OCI-LY1 (cell line): ENCODE results near the gene MTARC1.

Source experiments
- H2AFZ ChIP-seq: fragments of 200-600 bp; sonication (generic), shearing (Covaris generic); 2 replicates; pipeline ENCODE4 v1.6.0; 2014; ENCODE audit warnings: antibody characterized with exemption, mild to moderate bottlenecking, low read length
- H3F3A ChIP-seq: fragments of 200-600 bp; sonication (generic), shearing (Covaris generic); 2 replicates; pipeline ENCODE4 v1.6.0; 2014; ENCODE audit warnings: mild to moderate bottlenecking, antibody characterized with exemption, low read length, moderate library complexity; ENCODE audit not compliant: insufficient read depth
- H3K27ac ChIP-seq: fragments of 200-600 bp; sonication (generic); 2 replicates; pipeline ENCODE4 v1.5.1; 2014; ENCODE audit warnings: low read length, mixed run types, mild to moderate bottlenecking, low read depth; ENCODE audit not compliant: poor library complexity, severe bottlenecking
- H3K27me3 ChIP-seq: fragments of 200-600 bp; sonication (generic); 2 replicates; pipeline ENCODE4 v1.6.0; 2014; ENCODE audit warnings: antibody characterized with exemption, mild to moderate bottlenecking, low read length, moderate library complexity; ENCODE audit not compliant: insufficient read depth
- H3K36me3 ChIP-seq: fragments of 200-600 bp; sonication (generic); 2 replicates; pipeline ENCODE4 v1.6.1; 2014; ENCODE audit warnings: mild to moderate bottlenecking, antibody characterized with exemption, low read length, moderate library complexity, mixed read lengths; ENCODE audit not compliant: insufficient read depth
- H3K4me1 ChIP-seq: fragments of 200-600 bp; sonication (generic); 2 replicates; pipeline ENCODE4 v1.5.1; 2014; ENCODE audit warnings: mild to moderate bottlenecking, low read length, moderate library complexity; ENCODE audit not compliant: insufficient read depth, severe bottlenecking
- H3K4me2 ChIP-seq: fragments of 200-600 bp; sonication (generic), shearing (Covaris generic); 2 replicates; pipeline ENCODE4 v1.6.1; 2014; ENCODE audit warnings: low read length
- H3K4me3 ChIP-seq: fragments of 200-600 bp; sonication (generic); 2 replicates; pipeline ENCODE4 v1.5.1; 2014; ENCODE audit warnings: low read length, low read depth, mild to moderate bottlenecking, mixed read lengths; ENCODE audit not compliant: poor library complexity, severe bottlenecking
- H3K79me2 ChIP-seq: fragments of 200-600 bp; shearing (Covaris generic); 2 replicates; pipeline ENCODE4 v1.6.1; 2016; ENCODE audit warnings: mixed run types, low read length, mixed read lengths; ENCODE audit not compliant: insufficient read depth
- H3K9ac ChIP-seq: fragments of 200-600 bp; sonication (generic), shearing (Covaris generic); 2 replicates; pipeline ENCODE4 v1.6.1; 2014; ENCODE audit warnings: mild to moderate bottlenecking, low read length, mixed read lengths
- H3K9me2 ChIP-seq: fragments of 200-600 bp; sonication (generic), shearing (Covaris generic); 2 replicates; pipeline ENCODE4 v1.6.1; 2014; ENCODE audit warnings: low read depth, mild to moderate bottlenecking, low read length, mixed read lengths
- H3K9me3 ChIP-seq: fragments of 200-600 bp; shearing (Covaris generic); 2 replicates; pipeline ENCODE4 v1.6.1; 2014; ENCODE audit warnings: low read length, mixed read lengths
- H4K20me1 ChIP-seq: fragments of 200-600 bp; sonication (generic), shearing (Covaris generic); 2 replicates; pipeline ENCODE4 v1.6.0; 2016; ENCODE audit warnings: mild to moderate bottlenecking, low read length; ENCODE audit not compliant: insufficient read depth
- EZH2 ChIP-seq: fragments of 200-600 bp; sonication (generic), shearing (Covaris generic); IDR thresholded peaks from 2 replicates; pipeline ENCODE4 v1.8.0; 2017; ENCODE audit warnings: borderline replicate concordance, mixed run types, mild to moderate bottlenecking, antibody characterized with exemption, low read length, moderate library complexity, mixed read lengths
- TF ChIP-seq, protein P1 (sequence below): fragments of 200-600 bp; sonication (generic), shearing (Covaris generic); IDR thresholded peaks from 2 replicates; pipeline ENCODE4 v1.5.1; 2017; ENCODE audit warnings: mild to moderate bottlenecking, antibody characterized with exemption, low read length, moderate library complexity, mixed read lengths

The MTARC1 gene

DNA sequence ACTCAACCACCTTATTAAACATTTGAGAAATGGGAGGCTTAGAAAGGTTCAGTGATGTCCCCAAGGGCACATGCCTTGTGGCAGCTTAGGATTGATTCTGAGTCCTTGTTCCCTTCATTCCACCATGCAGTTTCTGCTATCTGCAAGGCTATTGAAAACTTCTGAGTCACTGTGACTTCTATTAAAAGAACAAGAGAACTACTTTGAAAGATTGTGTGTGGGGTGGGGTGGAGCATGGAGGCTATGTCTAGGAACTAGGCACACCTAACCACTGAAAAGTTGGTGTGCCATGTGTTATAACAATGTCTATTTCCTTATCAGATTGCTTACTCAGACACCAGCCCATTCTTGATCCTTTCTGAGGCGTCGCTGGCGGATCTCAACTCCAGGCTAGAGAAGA, 10.8 kb downstream of the MTARC1 start:
- H3F3A ChIP-seq = no peaks in the 10 kb centered on the region
- no peaks in the 10 kb centered on the region for H3K9me2 ChIP-seq
- H3K9ac ChIP-seq = no peak overlapping the region
- no peaks in the 10 kb centered on the region for H3K4me1 ChIP-seq
- H3K4me3 ChIP-seq = no peak overlapping the region
- no peaks in the 10 kb centered on the region for H3K79me2 ChIP-seq
- no peak overlapping the region for H3K4me2 ChIP-seq
- H2AFZ ChIP-seq = no peak overlapping the region
- no peak overlapping the region for H3K27ac ChIP-seq
- no peaks in the 10 kb centered on the region for H3K36me3 ChIP-seq
- no peaks in the 10 kb centered on the region for H3K27me3 ChIP-seq
- TF ChIP-seq EZH2 = no peak
- no peaks in the 10 kb centered on the region for H3K9me3 ChIP-seq
- no peaks in the 10 kb centered on the region for H4K20me1 ChIP-seq

DNA sequence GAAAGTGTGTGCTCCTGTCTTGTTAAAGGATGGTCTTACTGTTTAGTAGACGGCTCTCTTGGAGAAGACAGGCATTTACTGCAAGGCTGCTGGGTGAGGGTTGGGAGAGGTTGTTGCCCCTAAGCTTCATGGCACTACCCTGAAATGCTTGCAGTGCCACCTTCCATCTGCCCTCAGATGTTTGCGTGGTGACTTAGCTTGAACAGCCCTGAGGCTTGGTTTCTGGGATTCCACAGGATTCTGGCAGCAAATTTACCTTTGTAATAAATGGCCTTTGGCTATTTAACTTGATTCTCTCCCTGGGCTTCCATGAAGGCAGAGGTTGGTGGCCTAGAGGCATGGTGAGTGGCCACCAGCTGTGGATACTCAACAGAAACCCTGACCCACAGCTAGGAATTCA, 11.6 kb downstream of the MTARC1 start:
- no peaks in the 10 kb centered on the region for H3K9me3 ChIP-seq
- no peaks in the 10 kb centered on the region for H3K36me3 ChIP-seq
- H3K9ac ChIP-seq = no peak overlapping the region
- no peaks in the 10 kb centered on the region for H3F3A ChIP-seq
- no peak overlapping the region for H3K4me3 ChIP-seq
- no peak overlapping the region for H3K27ac ChIP-seq
- H3K79me2 ChIP-seq = no peaks in the 10 kb centered on the region
- H4K20me1 ChIP-seq = no peaks in the 10 kb centered on the region
- TF ChIP-seq EZH2 = no peak
- TF ChIP-seq, protein P1, sequence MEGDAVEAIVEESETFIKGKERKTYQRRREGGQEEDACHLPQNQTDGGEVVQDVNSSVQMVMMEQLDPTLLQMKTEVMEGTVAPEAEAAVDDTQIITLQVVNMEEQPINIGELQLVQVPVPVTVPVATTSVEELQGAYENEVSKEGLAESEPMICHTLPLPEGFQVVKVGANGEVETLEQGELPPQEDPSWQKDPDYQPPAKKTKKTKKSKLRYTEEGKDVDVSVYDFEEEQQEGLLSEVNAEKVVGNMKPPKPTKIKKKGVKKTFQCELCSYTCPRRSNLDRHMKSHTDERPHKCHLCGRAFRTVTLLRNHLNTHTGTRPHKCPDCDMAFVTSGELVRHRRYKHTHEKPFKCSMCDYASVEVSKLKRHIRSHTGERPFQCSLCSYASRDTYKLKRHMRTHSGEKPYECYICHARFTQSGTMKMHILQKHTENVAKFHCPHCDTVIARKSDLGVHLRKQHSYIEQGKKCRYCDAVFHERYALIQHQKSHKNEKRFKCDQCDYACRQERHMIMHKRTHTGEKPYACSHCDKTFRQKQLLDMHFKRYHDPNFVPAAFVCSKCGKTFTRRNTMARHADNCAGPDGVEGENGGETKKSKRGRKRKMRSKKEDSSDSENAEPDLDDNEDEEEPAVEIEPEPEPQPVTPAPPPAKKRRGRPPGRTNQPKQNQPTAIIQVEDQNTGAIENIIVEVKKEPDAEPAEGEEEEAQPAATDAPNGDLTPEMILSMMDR = no peak
- no peaks in the 10 kb centered on the region for H3K27me3 ChIP-seq
- H3K9me2 ChIP-seq = no peaks in the 10 kb centered on the region
- H3K4me2 ChIP-seq = no peak overlapping the region
- no peak overlapping the region for H2AFZ ChIP-seq
- H3K4me1 ChIP-seq = no peaks in the 10 kb centered on the region

DNA sequence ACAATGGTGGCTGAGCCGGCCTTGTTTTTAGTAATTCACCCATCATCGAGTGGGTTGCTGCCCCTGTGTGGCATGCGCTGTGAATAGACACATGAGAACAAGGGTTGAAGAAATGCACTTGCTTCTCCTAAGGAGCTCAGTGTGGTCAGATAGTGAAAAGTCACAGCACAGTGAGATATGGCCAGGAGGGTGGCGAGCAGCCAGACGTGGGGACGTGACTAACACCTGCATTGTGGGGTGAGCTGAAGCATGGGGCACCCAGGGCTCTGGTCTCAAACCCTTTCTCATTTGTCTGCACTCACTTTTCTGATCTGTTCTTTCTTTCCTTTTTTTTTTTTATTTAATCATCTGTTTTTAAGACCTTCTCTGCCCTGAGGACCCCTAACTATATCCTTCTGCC, 13.5 kb downstream of the MTARC1 start:
- Histone ChIP-seq H3K9ac (no peak overlapping the region), H3K27ac (no peak overlapping the region), H3K4me1 (no peaks in the 10 kb centered on the region), H4K20me1 (no peaks in the 10 kb centered on the region), H3K79me2 (no peaks in the 10 kb centered on the region), H3K4me3 (no peak overlapping the region), H3K9me3 (no peaks in the 10 kb centered on the region), H3K9me2 (no peaks in the 10 kb centered on the region), H2AFZ (no peak overlapping the region), H3K27me3 (no peaks in the 10 kb centered on the region), H3K4me2 (no peak overlapping the region), H3K36me3 (no peaks in the 10 kb centered on the region), H3F3A (no peaks in the 10 kb centered on the region)
- no peak for TF ChIP-seq EZH2
- TF ChIP-seq, protein P1 = no peak

DNA sequence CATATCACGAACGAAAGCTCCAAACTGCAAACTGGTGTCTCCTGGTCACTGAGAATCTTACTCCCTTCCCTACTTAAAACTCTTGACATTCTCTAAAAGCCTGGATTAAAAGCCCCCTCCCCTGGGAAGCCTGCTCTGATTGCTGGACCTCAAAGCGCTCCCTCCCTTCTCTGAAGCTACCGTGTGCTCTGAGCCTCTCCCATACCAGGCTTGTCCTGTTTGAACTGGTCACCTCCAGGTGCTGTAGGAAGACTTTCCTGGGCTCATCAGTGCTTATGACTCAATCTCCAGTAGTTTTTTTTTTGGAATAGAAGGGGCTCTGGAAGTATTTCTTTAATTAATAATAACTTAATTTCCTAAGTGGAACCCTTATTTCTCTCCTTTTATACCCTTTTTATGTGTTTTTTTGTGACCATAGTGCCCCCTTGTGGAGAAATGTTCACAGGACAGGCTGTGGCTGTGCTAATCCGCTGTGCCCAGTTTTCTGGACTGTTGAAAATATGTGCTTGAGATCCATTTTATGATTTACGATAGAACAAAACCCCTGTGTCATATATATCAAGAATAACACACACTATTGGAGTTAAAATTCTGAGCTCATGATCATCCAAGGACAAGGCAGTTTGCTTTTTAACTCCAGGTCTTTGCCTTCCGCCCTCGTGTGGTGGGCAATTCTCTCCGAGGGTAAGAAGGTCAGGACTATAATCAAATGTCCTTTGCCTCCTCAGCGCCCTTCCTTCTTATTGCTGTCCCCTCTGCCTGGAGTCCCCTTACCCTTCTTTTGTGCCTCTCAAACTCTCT, 16.9 kb downstream of the MTARC1 start:
- Histone ChIP-seq H3K36me3 (no peaks in the 10 kb centered on the region), H3K9me3 (no peaks in the 10 kb centered on the region), H3K79me2 (no peaks in the 10 kb centered on the region), H3K9ac (no peak overlapping the region), H3K4me3 (no peak overlapping the region), H3K4me1 (no peaks in the 10 kb centered on the region), H3F3A (no peaks in the 10 kb centered on the region), H2AFZ (no peak overlapping the region), H4K20me1 (no peaks in the 10 kb centered on the region), H3K4me2 (no peak overlapping the region), H3K27ac (no peak overlapping the region), H3K9me2 (no peaks in the 10 kb centered on the region), H3K27me3 (no peaks in the 10 kb centered on the region)
- TF ChIP-seq EZH2 = no peak
- TF ChIP-seq, protein P1 = peak; percentile 68
